GM12878 (cell line): Measurements from ENCODE around the gene ASGR2. TPM values are rescaled to one million over a fixed set of nuclear protein-coding genes. Genes with fewer than 3 reads are reported as not detected.

ENCODE experiments used
- ATAC-seq: fragments of 200-7000 bp; cut with Tn5 transposase; 3 replicates; pipeline ENCODE4 v1.9.1; 2020; ENCODE audit warnings: mild to moderate bottlenecking, moderate library complexity
- BruUV-seq: library from RNA; stranded (reverse); fragments of 400-500 nt; replicated peaks from 2 replicates; lab custom pipeline; 2021; lab: Mats Ljungman, UMichigan
- CTCF ChIA-PET: fragments of 300-600 bp; sonication (Branson Sonifier 250); formaldehyde crosslinking; extraction: SDS; loops from one replicate; lab custom pipeline; 2021; ENCODE audit warnings: inconsistent platforms; lab: Yijun Ruan, JAX
- POLR2A ChIA-PET: fragments of 350-600 bp; formaldehyde crosslinking; extraction: SDS; loops from one replicate; lab custom pipeline; 2021; ENCODE audit warnings: inconsistent platforms; lab: Charles Lee
- RAD21 ChIA-PET: fragments of 300-600 bp; sonication (Branson Sonifier 250); formaldehyde crosslinking; loops from one replicate; lab custom pipeline; 2023; ENCODE audit warnings: antibody characterized with exemption; ENCODE audit not compliant: unreplicated experiment; lab: Charles Lee
- SMC1A ChIA-PET: fragments of 300-600 bp; sonication (Branson Sonifier 250); formaldehyde crosslinking; loops from one replicate; lab custom pipeline; 2023; ENCODE audit not compliant: unreplicated experiment, uncharacterized antibody; lab: Charles Lee
- DNase-seq: peaks from one replicate; pipeline ENCODE4 v3.0.0-alpha.2; 2011; ENCODE audit warnings: low read depth, low spot score
- FAIRE-seq: peaks from 3 replicates; lab custom pipeline; 2011; peaks lifted over from hg19 to GRCh38; lab: Jason Lieb, UNC
- H2AFZ ChIP-seq: 2 replicates; pipeline ENCODE4 v1.6.0; 2011; ENCODE audit warnings: low read depth, low read length, control low read depth; ENCODE audit not compliant: control insufficient read depth
- H3K27ac ChIP-seq: 2 replicates; pipeline ENCODE4 v1.5.1; 2011; ENCODE audit warnings: control low read depth; ENCODE audit not compliant: control insufficient read depth, insufficient read depth
- H3K27me3 ChIP-seq, 2 experiments: replicated peaks in 1 of 2; 2 replicates each; pipeline versions ENCODE4 v1.6.0 to v1.6.1; 2011; ENCODE audit warnings: low read length in 1 of 2; ENCODE audit not compliant: control insufficient read depth in 2 of 2, insufficient read depth in 2 of 2
- H3K36me3 ChIP-seq, 2 experiments: 2 replicates each; pipeline ENCODE4 v1.5.1; 2011; ENCODE audit warnings: low read length in 1 of 2; ENCODE audit not compliant: control insufficient read depth in 2 of 2, insufficient read depth in 2 of 2
- H3K4me1 ChIP-seq: 2 replicates; pipeline ENCODE4 v1.6.1; 2011; ENCODE audit warnings: mild to moderate bottlenecking, low read length, moderate library complexity, mixed read lengths; ENCODE audit not compliant: control insufficient read depth, insufficient read depth
- H3K4me2 ChIP-seq: 2 replicates; pipeline ENCODE4 v1.6.0; 2011; ENCODE audit warnings: control low read depth; ENCODE audit not compliant: control insufficient read depth, insufficient read depth
- H3K4me3 ChIP-seq: fragments of 200-600 bp; sonication (generic); 2 replicates; pipeline ENCODE4 v1.5.1; 2016
- H3K79me2 ChIP-seq: 2 replicates; pipeline ENCODE4 v1.6.0; 2011; ENCODE audit warnings: low read length; ENCODE audit not compliant: control insufficient read depth, insufficient read depth
- H3K9ac ChIP-seq: 2 replicates; pipeline ENCODE4 v1.8.0; 2011; ENCODE audit warnings: low read length, control low read depth, mixed read lengths; ENCODE audit not compliant: control insufficient read depth, insufficient read depth
- H3K9me3 ChIP-seq: replicated peaks from 3 replicates; pipeline ENCODE4 v1.5.1; 2011; ENCODE audit warnings: mild to moderate bottlenecking, low read length; ENCODE audit not compliant: control insufficient read depth, insufficient read depth
- H4K20me1 ChIP-seq: 2 replicates; pipeline ENCODE4 v1.6.0; 2011; ENCODE audit not compliant: control insufficient read depth, insufficient read depth
- BCL11A ChIP-seq: IDR thresholded peaks from 2 replicates; pipeline ENCODE4 v1.6.1; 2011; ENCODE audit warnings: low read depth, low read length
- BMI1 ChIP-seq: fragments of 450-650 bp; IDR thresholded peaks from 2 replicates; pipeline ENCODE4 v1.6.1; 2016; ENCODE audit warnings: mild to moderate bottlenecking, moderate library complexity, borderline replicate concordance
- E2F4 ChIP-seq: IDR thresholded peaks from 2 replicates; pipeline ENCODE4 v1.6.1; 2012; ENCODE audit warnings: low read depth, low read length, improper control_type of control experiment
- ESRRA ChIP-seq: IDR thresholded peaks from 2 replicates; pipeline ENCODE4 v1.6.1; 2012; ENCODE audit warnings: mild to moderate bottlenecking, low read length, improper control_type of control experiment
- NKRF ChIP-seq: fragments of 450-650 bp; conservative IDR thresholded peaks from 2 replicates; pipeline ENCODE4 v1.6.1; 2017; ENCODE audit warnings: mild to moderate bottlenecking, moderate library complexity
- TCF12 ChIP-seq: IDR thresholded peaks from 2 replicates; pipeline ENCODE4 v1.6.1; 2011; ENCODE audit warnings: low read depth, mild to moderate bottlenecking, low read length
- WGBS: methylation state at CpG from one replicate; pipeline ENCODE4 v1.1.6; 2016; ENCODE audit warnings: low lambda C conversion rate; ENCODE audit not compliant: insufficient replicate concordance, insufficient coverage; ENCODE audit errors: missing lambda C conversion rate; 5-methylcytosine and 5-hydroxymethylcytosine counted together
- in situ Hi-C: fragments of 300-500 bp; cut with MboI; formaldehyde crosslinking; loops from 9 replicates; pipeline ENCODE4 v1.14.3; 2018; ENCODE audit warnings: mixed read lengths
- intact Hi-C: fragments of 100-400 bp; cut with micrococcal nuclease; formaldehyde crosslinking; loops from one replicate; pipeline ENCODE4 v1.14.2; 2022; ENCODE audit not compliant: unreplicated experiment
- polyA plus RNA-seq, 11 experiments: library from polyadenylated mRNA; depleted of rRNA in 4 of 11; unstranded in 6 of 11; stranded (reverse) in 5 of 11; fragments of >200 nt; fragmentation: Nextera tagmentation in 4 of 11; fragmentation: Illumina TruSeq in 1 of 11; extraction: Ambion mirVana in 4 of 11; extraction: Trizol in 1 of 11; gene quantifications; 1 replicate in 1 of 11; 2 replicates in 10 of 11; pipeline versions ENCODE4 v1.2.1 to v1.2.3, GENCODE V29; 2011 to 2016; ENCODE audit warnings: inconsistent platforms in 2 of 11, missing spikeins in 2 of 11, low read depth in 1 of 11
- total RNA-seq, 4 experiments: library from RNA; depleted of rRNA in 3 of 4; stranded (reverse); fragments of >200 nt in 3 of 4; fragmentation: Illumina TruSeq in 1 of 4; extraction: Trizol in 1 of 4; gene quantifications; 2 replicates each; pipeline versions ENCODE4 v1.2.1 to v1.2.3, GENCODE V29; 2013 to 2021
- TF ChIP-seq, protein P1 (sequence below): fragments of 450-650 bp; IDR thresholded peaks from 2 replicates; pipeline ENCODE4 v1.6.1; 2017; ENCODE audit warnings: mild to moderate bottlenecking, moderate library complexity
- TF ChIP-seq, protein P2 (sequence below): IDR thresholded peaks from 2 replicates; pipeline ENCODE4 v1.6.1; 2012; ENCODE audit warnings: improper control_type of control experiment, low read depth, low read length; ENCODE audit not compliant: insufficient replicate concordance

Gene ASGR2
- total and polyA plus RNA-seq, 10 of the 15 experiments (the other 5 are each of a cell fraction or from before 2014, with no cell fraction given): not detected

GRCh38 chr17:7101531-7101930, 13.1 kb downstream of the ASGR2 start:
- in situ Hi-C loops (no loop called here), intact Hi-C loops (no loop called here)
- Histone ChIP-seq H3K36me3 (no peaks in the 10 kb centered on the region), H4K20me1 (no peaks in the 10 kb centered on the region), H3K9ac (no peak overlapping the region), H3K4me1 (no peaks in the 10 kb centered on the region; the same call in 1 of the 2 replicates), H2AFZ (no peak overlapping the region), H3K9me3 (no peaks in the 10 kb centered on the region), H3K4me3 (no peak overlapping the region), H3K27me3 (no peaks in the 10 kb centered on the region; a peak in 1 of 4 replicates), H3K4me2 (no peak overlapping the region), H3K27ac (no peak overlapping the region), H3K79me2 (no peaks in the 10 kb centered on the region)
- ATAC-seq: no peak
- SMC1A ChIA-PET: no interaction called here
- 52% methylated on average over 14 of the region's 14 CpGs for WGBS
- BruUV-seq: no TSS peak
- POLR2A ChIA-PET: interaction anchor here (0.6 kb wide), 1 partner anchor 120 kb away, joined by 3 read pairs; no protein-coding TSS in a partner anchor
- RAD21 ChIA-PET: no interaction called here
- no peak for DNase-seq
- FAIRE-seq: no peak
- CTCF ChIA-PET: interaction anchor here (1.6 to 2.1 kb wide), 2 partner anchors 9 to 49 kb away, joined by 4 to 5 read pairs; no protein-coding TSS in a partner anchor
- TF ChIP-seq ESRRA (no peak), TCF12 (no peak), BCL11A (no peak), NKRF (no peak), BMI1 (no peak), E2F4 (no peak)
- TF ChIP-seq, protein P1, sequence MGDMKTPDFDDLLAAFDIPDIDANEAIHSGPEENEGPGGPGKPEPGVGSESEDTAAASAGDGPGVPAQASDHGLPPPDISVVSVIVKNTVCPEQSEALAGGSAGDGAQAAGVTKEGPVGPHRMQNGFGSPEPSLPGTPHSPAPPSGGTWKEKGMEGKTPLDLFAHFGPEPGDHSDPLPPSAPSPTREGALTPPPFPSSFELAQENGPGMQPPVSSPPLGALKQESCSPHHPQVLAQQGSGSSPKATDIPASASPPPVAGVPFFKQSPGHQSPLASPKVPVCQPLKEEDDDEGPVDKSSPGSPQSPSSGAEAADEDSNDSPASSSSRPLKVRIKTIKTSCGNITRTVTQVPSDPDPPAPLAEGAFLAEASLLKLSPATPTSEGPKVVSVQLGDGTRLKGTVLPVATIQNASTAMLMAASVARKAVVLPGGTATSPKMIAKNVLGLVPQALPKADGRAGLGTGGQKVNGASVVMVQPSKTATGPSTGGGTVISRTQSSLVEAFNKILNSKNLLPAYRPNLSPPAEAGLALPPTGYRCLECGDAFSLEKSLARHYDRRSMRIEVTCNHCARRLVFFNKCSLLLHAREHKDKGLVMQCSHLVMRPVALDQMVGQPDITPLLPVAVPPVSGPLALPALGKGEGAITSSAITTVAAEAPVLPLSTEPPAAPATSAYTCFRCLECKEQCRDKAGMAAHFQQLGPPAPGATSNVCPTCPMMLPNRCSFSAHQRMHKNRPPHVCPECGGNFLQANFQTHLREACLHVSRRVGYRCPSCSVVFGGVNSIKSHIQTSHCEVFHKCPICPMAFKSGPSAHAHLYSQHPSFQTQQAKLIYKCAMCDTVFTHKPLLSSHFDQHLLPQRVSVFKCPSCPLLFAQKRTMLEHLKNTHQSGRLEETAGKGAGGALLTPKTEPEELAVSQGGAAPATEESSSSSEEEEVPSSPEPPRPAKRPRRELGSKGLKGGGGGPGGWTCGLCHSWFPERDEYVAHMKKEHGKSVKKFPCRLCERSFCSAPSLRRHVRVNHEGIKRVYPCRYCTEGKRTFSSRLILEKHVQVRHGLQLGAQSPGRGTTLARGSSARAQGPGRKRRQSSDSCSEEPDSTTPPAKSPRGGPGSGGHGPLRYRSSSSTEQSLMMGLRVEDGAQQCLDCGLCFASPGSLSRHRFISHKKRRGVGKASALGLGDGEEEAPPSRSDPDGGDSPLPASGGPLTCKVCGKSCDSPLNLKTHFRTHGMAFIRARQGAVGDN: no peak
- TF ChIP-seq, protein P2, sequence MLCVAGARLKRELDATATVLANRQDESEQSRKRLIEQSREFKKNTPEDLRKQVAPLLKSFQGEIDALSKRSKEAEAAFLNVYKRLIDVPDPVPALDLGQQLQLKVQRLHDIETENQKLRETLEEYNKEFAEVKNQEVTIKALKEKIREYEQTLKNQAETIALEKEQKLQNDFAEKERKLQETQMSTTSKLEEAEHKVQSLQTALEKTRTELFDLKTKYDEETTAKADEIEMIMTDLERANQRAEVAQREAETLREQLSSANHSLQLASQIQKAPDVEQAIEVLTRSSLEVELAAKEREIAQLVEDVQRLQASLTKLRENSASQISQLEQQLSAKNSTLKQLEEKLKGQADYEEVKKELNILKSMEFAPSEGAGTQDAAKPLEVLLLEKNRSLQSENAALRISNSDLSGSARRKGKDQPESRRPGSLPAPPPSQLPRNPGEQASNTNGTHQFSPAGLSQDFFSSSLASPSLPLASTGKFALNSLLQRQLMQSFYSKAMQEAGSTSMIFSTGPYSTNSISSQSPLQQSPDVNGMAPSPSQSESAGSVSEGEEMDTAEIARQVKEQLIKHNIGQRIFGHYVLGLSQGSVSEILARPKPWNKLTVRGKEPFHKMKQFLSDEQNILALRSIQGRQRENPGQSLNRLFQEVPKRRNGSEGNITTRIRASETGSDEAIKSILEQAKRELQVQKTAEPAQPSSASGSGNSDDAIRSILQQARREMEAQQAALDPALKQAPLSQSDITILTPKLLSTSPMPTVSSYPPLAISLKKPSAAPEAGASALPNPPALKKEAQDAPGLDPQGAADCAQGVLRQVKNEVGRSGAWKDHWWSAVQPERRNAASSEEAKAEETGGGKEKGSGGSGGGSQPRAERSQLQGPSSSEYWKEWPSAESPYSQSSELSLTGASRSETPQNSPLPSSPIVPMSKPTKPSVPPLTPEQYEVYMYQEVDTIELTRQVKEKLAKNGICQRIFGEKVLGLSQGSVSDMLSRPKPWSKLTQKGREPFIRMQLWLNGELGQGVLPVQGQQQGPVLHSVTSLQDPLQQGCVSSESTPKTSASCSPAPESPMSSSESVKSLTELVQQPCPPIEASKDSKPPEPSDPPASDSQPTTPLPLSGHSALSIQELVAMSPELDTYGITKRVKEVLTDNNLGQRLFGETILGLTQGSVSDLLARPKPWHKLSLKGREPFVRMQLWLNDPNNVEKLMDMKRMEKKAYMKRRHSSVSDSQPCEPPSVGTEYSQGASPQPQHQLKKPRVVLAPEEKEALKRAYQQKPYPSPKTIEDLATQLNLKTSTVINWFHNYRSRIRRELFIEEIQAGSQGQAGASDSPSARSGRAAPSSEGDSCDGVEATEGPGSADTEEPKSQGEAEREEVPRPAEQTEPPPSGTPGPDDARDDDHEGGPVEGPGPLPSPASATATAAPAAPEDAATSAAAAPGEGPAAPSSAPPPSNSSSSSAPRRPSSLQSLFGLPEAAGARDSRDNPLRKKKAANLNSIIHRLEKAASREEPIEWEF: no peak
